HG02610 (cell line): ENCODE data around the gene HECTD1.
"Not testable (repeated sequence)": the region's sequence is repeated elsewhere in the genome, so short reads cannot be mapped to it uniquely, and the experiment has no call there.

ENCODE experiments used
- ATAC-seq: cut with Tn5 transposase; IDR thresholded peaks from one replicate; pipeline ENCODE4 v1.9.1; 2021; ENCODE audit warnings: mild to moderate bottlenecking, moderate library complexity; ENCODE audit not compliant: unreplicated experiment

The HECTD1 gene

GRCh38 chr14:31228533-31228932 is 20.9 kb upstream of the HECTD1 start:
- no peak for ATAC-seq

DNA sequence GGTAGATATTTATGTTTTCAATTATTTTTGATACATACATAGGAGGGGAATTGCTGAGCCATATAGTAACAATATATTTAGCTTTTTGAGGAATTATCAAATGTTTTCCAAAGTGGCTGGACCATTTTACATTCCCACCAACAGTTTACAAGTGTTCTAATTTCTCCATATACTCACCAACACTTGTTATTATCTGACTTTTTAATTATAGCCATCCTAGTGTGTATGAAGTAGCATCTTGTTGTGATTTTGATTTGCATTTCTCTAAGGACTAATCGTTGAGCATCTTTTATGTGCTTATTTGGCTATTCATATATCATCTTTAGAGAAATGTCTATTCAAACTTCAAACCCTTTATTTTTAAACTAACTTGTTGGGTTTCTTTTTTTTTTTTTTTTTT is 17.2 kb upstream of the HECTD1 start:
- ATAC-seq: no peak

DNA sequence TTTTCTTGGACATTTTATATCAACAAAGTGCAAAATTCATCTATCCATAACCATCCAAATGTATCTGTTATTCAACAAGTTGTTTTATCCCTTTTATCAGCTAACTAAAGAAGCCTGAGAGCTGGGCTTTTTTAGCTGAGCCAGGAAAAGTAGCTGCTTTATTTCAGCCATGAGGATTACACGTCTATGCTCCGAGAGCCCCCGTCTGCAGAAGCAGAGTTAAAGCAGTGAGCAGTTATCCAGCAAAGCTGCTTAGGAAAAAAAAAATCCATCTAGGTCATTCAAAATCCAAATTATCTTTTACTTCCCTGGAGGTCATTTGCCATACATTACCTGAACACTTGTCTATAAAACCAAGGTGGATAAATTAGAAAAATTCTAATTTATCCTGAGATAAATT is 15.7 kb upstream of the HECTD1 start:
- no peak for ATAC-seq

GRCh38 chr14:31222834-31223233 is 15.2 kb upstream of the HECTD1 start:
- ATAC-seq: no peak

GRCh38 chr14:31221266-31221665 is 13.7 kb upstream of the HECTD1 start:
- ATAC-seq: no peak

DNA sequence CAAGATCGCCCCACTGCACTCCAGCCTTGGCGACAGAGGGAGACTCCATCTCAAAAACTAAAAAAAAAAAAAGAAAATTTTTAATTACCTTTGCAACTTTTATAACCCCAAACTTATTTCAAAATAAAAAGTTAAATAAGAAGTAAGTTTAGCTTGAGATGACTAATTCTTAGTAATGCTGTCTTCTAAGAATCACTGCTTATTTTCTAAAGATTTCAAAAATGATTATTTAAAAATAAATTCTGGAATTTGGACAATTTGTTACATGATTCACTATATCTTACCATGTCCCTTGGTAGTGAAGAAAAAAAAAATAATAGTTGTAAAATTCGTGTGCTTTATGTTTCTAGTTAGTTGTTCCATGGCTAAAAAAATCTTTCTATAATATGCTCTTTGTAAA is 11.6 kb upstream of the HECTD1 start:
- no peak for ATAC-seq

GRCh38 chr14:31216359-31216758 is 8.8 kb upstream of the HECTD1 start:
- no peak for ATAC-seq

DNA sequence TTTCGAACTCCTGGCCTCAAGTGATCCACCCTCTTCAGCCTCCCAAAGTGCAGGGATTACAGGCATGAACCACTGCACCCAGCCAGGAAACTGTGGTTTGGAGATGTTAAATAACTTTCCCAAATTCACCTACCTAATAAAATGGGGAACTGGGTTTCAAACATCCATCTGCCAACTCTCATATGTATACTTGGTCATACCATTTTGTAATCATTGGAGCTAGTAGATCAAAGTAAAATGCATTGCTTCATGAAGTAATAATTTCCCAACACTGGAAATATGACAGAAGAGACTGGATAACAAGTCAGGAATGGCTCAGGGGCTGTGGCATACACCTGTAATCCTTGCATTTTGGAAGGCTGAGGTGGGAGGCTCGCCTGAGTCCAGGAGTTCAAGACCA is 5.3 kb upstream of the HECTD1 start:
- no peak for ATAC-seq

- no peak for ATAC-seq
Measured at GRCh38 chr14:31209605-31210004, 2.0 kb upstream of the HECTD1 start.

DNA sequence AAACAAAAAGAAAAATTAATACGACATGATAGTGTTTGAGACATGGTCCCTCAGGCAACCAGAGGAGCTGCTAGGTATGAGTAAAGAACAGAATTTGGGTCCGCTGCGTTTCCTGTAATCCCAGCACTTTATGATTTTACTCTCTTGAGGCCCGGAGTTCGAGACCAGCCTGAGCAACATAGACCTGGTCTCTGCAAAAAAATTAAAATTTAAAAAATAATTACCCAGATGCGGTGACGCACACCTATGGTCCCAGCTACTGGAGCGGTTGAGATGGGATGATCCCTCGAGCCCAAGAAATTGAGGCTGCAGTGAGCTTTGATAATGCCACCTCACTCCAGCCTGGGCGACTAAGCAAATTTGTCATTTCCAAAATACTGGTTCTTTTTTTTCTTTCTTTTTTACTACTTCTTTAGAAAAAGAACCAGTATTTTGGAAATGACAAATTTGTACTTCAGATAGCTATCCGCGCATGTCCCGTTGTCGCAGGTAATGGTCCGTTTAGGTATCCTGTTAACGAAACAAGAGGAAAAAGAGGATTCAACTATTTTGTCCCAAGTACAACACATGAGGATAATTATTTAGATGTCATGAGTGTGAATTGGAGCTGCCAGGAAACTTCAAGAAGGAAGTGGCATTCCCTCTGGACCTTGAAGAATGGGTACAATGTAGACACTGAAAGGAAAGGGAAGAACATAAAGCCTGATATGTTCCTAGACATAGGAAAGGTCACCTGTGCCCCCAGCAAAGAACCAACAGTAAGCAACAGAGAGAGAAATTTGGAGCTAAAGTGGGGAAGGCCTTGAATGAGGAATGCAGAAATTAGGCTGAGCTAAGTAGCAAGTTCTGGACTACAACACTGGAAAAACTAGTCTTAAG is 1.2 kb upstream of the HECTD1 start:
- ATAC-seq: no peak

- ATAC-seq: peak; percentile 38
Measured at GRCh38 chr14:31207287-31207754, 272 bp downstream of the HECTD1 start.

- peak; percentile 16 for ATAC-seq
Measured at GRCh38 chr14:31206536-31207286, 882 bp downstream of the HECTD1 start.

- ATAC-seq: no peak
Measured at GRCh38 chr14:31205681-31206535, 1.7 kb downstream of the HECTD1 start.

DNA sequence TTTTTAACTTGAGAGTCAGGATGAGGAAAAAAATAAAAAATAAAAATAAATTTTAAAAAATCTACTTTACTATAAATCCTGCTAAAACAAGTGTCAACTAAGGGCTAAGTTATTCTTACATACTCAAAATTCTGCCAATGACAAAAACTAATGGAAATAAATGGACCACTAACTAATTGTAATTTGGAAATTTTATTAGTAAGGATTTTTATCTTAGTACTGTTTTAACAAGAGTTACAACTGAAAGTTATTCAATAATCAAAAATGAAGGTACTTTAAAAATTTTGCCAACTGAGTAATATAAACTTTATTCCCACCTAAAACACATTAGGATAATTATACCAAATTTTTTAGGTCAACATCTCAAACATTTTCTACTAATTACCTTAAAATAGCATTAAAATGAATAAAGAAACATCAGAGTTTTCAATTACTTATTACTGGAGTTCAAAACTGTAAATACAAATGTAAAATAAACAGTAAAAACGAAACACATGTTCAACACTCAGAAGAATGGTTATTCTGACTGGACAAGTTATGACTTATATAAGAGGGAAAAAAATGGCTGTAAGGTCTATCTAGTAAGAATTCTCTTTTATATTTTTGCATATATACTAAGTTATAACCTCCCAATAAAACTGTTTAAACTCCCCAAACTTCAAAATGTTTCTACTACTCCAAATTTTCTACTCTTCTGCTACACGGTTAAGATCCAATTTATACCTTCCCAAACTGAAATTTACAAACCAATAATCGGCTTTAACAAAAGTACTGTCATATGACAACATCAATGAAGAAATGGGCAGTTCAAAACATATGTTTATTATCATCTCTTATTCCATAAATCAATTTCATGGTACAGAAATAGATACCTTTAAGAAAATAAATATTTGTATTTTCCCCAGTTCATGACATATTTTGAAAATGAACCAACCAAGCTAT is 2.7 kb downstream of the HECTD1 start:
- no peak for ATAC-seq

DNA sequence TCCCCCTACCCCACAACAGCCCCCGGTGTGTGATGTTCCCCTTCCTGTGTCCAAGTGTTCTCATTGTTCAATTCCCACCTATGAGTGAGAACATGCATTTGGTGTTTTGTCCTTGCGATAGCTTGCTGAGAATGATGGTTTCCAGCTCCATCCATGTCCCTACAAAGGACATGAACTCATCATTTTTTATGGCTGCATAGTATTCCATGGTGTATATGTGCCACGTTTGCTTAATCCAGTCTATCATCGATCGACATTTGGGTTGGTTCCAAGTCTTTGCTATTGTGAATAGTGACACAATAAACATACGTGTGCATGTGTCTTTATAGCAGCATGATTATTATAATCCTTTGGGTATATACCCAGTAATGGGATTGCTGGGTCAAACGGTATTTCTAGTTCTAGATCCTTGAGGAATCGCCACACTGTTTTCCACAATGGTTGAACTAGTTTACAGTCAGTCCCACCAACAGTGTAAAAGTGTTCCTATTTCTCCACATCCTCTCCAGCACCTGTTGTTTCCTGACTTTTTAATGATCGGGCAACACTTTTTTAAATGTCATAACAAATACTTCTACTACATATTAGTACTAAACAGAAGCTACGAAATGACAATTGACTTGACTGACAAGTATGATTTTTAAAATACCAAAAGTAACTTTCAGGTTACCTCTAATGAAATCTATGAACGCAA is 3.5 kb downstream of the HECTD1 start:
- not testable (repeated sequence) for ATAC-seq

DNA sequence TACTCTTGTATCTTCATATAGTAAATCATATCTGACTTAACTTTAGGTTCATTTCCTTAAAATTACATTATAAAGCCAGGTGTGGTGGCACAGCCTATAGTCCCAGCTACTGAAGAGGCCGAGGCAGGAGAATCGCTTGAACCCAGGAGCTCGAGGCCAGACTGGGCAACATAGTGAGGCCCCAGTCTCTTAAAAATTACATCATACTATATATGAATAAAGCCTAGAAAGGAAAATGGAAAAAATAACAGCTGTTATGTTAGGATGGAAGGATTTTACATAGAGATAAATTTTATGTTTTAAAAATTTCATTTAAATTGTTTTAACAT is 4.2 kb downstream of the HECTD1 start:
- ATAC-seq: no peak

DNA sequence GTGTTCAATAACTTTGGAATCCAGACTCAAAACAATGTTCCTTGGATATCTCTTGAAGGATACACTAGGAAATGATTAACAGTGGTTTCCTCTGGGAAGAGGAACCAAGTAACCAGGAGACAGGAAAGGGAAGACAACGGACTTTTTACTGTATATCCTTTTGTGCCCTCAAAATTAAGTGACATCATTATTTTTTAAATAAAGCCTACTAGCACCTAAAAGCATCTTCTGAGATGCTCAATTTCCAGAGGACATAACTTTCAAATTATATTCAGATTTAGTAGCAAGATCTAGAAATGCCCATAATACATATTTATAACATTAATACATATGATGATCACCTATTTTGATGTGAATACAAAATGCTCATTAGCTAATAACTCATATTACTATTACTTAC is 6.5 kb downstream of the HECTD1 start:
- no peak for ATAC-seq

- no peak for ATAC-seq
Measured at GRCh38 chr14:31200702-31200990, 6.9 kb downstream of the HECTD1 start.

DNA sequence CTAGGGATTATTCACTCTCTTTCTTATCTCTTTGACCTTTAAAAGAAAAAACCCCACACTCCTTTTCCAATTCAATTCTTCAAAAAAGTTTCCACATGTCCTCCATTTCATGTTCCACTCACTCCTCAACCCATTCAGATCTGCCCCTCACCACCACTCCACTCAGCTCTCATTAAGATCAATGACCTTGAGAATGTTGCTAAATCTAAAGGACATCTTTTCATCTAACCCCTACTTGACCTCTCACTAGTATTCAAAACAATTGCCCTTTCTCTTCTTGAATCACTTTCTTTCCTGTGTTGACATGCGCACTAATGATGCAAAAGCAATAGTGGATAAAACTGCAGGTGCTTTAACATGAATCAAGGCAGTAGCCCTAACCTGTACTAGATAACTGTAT is 9.9 kb downstream of the HECTD1 start:
- no peak for ATAC-seq
